GM18508 (cell line): ENCODE data around the gene LACTB.
"Not testable (repeated sequence)": the region's sequence is repeated elsewhere in the genome, so short reads cannot be mapped to it uniquely, and the experiment has no call there.

Source experiments
- ATAC-seq: cut with Tn5 transposase; IDR thresholded peaks from one replicate; pipeline ENCODE4 v1.9.1; 2021; ENCODE audit warnings: moderate number of reproducible peaks; ENCODE audit not compliant: insufficient read depth, unreplicated experiment

LACTB gene

DNA sequence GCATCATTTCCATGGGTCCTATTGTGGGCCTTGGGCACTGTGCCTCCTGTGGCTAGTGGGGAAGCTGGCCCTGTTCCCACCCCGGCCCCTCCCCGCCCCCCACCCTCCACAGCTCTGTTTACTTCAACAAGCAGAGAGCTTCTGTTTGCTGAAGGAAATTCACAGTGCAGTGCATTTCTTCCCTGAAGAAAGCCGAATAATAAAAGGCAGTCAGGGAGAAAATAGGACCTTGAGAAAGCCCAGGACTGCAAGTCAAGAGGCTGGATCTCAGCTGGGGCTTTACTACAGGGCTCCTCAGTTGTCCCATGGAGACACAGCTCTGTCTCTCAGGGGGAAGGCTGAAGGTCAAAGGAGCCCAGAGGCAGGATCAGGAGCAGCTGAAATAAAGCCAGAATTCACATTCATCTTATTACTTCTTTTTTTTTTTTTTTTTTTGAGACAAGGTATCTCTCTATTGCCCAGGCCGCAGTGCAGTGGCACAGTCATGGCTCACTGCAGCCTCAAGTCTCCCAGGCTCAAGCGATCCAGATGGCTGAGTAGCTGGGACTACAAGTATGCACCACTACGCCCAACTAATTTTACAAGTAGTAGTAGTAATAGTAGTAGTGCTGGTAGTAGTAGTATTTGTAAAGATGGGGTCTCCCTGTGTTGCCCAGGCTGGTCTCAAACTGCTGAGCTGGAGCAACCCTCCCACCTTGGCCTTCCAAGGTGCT is 33.0 kb upstream of the LACTB start:
- ATAC-seq: no peak

DNA sequence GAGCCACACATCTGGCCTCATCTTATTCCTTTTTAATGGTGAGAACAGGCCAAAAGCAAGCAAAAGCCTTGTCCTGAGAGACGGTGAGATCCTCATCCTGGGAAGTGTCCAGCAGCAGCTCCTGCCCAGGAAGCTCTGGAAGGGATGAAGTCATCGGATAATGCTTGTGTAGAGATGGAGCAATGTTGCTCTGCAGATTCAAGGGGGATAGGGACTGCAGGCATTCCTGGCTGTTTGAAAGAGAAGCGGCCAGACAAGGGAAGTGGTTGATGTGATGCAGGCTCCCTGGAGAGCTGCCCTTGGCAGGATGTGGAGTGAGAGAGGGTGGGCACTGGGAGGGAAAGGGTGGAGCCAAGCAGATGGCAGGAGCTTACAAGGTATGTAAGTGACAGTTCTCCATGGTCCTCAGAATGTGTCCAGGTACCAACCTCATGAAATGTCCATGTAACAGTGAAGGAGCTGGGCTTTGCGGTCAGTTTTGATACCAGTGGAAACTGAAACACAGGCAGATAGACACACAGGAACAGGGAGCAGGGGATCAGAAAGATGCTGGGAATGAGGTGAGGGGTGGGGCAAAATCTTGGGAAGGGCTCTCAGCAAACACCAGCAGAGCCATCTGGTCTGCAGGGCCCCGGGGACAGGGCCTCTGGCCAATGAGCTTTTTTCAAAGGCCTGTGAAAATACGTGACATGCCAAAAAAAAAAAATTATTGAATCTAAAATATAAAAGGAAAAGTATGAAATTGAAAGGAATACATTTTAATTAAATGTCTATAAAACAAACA is 32.2 kb upstream of the LACTB start:
- no peak for ATAC-seq

DNA sequence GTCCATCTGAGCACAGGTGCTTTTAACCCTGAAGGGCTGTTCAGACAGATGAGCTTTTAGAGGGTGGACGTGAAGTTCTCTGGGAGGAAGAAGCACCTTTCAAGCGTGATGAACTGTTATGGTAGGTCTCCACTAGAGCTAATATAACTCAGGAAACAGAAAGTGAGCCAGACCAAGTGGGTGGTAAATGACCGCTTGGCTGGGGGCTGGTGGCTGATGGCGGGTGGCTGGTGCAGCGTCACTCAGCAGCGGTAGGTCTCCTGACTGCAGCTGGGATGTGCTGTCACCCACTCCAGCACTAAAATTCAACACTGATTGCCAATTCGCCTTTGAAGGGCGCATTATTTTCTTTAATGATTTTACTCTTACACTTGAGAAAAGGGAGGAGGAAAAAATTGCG is 31.2 kb upstream of the LACTB start:
- no peak for ATAC-seq

DNA sequence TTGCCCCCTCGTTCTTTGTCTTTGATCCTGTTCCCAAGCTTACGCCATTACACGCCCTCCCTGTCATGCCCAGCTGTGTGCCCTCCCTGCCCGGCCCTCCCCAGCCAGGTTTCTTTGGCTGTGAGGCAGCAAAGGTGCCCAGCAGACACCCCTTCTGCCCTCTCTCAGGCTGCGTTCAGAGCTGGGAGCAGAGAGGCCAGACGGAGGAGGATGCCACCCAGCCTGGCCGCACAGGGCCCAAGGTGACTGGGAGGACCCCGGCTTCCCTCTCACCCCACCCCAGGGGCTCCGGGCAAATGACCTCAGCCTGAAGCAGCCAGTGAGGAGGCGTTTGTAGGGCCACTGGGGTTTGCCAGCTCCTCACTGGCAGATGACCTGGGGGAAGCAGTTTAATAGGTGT is 30.8 kb upstream of the LACTB start:
- ATAC-seq: no peak

DNA sequence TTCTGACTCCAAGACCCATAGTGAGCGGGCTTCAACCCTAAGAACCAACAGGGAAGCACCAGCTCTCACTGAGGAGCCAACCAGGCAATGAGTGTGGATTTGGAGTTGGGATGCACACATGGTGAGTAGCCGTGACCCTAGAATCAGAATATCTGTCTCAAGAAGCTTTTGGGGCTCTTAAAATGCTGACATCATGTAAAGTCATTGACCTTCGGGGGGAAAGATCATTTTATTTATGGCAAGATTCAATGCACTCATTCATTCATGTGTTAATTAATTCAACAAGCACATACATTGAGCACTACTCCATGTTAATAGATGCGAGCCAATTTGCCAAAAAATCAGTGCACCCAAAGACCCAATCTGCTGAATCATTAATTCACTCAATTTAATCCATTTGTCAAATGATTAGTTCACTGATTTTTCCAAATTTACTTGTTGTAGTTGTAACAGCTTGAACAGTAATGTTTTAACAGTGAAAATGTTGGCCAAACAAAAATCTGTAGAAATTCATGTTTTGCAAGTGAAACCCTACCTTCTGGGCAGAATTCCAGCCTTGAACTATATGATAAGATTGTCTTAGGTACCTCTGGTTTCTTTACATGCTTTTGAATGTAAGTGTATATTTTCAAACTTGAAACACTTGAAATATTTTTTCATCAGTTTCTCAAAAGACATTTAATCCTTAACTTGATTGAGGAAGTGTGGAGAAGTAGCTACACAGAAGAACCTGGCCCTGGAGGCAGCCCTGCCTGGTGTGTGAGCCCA is 29.8 kb upstream of the LACTB start:
- no peak for ATAC-seq

DNA sequence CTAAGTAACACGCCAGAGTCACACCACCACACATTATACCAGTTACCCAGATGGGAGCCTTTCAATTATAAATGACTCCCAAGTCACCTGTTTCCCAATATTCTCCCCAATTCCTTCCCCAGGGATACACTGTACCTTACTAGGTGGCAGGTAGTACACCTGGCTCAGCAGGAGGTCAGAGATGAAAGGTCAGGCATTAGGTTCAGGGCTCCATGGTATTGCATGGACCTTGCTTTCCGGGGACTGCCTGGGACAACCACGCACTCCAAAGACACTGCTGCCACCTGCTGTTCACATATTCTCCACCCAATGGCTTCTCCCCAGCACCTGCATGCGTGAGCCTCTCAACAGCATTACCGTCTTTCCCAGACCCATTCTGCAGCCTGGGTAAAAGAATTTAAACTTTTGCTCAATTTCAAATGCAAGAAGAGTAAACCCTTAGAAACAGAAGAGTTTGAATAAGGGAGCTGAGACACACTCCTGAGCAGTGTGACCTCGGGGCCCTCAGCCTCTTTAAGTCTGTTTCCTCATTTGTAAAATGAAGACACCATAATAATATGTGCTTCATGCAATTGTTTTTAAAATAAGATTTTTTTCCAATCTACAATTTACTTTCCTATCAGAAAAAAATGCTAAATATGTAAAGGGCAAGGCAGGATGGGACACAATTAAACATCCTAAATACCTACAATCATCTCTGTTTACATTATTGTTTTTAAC is 28.0 kb upstream of the LACTB start:
- ATAC-seq: no peak

DNA sequence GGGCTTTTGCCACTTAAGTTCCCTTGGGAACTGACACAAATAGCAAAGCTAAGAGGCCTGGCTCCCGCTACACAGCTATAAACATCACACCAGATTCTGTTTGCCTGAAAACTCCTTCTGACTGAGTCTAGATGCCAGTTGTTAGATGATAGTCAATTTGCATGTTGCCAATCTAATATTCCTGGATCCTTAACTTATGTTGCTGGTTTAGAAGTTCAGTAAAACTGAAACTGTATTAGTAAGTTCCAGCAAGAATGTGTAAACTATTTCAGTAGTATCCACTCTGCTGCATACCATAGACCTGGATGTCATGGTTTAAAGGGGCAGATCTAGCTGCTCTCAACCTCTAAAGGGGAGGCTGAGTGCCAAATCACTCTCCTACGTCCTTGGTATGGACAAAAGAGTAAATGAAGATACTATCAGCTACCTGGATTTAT is 27.1 kb upstream of the LACTB start:
- no peak for ATAC-seq

DNA sequence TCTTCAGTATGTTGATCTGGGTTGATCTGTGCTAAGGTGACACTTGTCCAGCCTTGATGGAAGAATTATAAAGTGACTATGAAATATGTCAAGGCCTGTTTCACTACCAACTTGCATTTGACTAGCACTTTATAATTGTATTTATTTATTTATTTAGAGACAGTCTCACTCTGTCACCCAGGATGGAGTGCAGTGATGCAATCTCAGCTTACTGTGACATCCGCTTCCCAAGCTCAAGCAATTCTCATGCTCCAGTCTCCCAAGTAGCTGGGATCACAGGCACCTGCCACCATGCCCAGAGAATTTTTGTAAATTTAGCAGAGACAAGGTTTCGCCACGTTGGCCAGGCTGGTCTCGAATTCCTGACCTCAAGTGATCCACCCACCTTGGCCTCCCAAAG is 25.5 kb upstream of the LACTB start:
- ATAC-seq: no peak

DNA sequence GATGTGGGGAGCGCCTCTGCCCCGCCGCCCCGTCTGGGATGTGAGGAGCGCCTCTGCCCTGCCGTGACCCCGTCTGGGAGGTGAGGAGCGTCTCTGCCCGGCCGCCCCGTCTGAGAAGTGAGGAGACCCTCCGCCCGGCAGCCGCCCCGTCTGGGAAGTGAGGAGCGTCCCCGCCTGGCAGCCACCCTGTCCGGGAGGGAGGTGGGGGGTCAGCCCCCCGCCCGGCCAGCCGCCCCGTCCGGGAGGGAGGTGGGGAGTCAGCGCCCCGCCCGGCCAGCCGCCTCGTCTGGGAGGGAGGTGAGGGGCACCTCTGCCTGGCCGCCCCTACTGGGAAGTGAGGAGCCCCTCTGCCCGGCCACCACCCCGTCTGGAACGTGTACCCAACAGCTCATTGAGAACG is 22.8 kb upstream of the LACTB start:
- ATAC-seq: not testable (repeated sequence)

DNA sequence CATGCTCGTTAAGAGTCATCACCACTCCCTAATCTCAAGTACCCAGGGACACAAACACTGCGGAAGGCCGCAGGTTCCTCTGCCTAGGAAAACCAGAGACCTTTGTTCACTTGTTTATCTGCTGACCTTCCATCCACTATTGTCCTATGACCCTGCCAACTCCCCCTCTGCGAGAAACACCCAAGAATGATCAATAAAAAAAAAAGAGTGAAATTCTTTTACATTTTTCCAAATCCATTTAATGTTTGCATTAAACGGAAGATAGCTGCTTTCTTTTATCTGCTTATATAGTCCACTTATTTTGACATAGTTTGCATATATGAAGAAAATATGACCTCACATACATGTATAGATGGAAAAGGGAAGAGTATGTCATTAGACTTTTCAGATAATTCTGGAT is 22.1 kb upstream of the LACTB start:
- ATAC-seq: not testable (repeated sequence)

DNA sequence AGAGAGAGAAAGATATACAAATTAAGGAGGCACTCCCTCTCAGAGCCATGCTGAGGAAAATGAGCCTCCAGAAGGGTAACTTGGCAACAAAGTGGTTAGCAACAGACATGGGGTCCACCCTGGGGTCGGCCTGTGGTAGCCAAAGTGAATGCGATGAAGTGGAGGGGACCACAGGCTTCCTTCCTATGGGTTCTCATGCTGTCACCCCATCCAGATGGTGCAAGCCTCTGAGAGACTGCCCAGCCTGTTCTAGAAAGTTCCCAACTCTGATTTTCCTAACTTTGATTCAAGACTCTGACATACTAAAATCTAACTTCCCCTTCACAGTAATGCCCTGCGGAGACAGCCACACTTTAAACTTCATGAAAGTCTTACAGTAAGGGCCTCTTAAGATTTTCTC is 18.2 kb upstream of the LACTB start:
- no peak for ATAC-seq

DNA sequence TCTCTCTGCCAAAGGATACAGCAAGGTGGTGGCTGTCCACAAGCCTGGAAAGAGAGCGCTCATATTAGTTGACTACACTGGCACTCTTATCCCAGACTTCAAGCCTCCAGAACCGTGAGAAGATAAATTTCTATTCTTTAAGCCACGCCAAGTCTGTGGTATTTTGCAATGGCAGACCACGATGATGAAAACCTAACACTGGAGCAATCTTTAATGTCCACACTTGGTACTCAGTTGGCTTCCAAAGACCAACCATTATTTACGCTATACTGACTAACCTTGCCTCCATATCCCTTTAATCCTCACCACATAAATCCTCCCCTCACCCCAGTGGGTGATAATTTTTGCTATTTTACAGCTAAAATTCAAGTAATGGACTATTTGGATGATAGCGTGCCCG is 16.9 kb upstream of the LACTB start:
- ATAC-seq: no peak

DNA sequence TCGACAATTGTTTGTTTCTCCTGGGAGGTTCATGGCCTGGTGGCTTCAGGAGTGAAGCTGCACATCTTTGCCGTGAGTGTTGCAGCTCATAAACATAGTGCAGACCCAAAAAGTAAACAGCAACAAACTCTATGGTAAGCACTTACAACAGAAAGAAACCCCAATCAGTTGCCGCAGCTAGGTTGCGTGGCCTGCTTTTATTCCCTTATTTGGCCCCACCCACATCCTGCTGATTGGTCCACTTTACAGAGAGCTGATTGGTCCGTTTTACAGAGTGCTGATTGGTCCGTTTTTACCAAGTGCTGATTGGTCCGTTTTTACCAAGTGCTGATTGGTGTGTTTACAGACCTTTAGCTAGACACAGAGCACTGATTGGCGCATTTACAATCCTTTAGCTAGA is 16.3 kb upstream of the LACTB start:
- not testable (repeated sequence) for ATAC-seq

DNA sequence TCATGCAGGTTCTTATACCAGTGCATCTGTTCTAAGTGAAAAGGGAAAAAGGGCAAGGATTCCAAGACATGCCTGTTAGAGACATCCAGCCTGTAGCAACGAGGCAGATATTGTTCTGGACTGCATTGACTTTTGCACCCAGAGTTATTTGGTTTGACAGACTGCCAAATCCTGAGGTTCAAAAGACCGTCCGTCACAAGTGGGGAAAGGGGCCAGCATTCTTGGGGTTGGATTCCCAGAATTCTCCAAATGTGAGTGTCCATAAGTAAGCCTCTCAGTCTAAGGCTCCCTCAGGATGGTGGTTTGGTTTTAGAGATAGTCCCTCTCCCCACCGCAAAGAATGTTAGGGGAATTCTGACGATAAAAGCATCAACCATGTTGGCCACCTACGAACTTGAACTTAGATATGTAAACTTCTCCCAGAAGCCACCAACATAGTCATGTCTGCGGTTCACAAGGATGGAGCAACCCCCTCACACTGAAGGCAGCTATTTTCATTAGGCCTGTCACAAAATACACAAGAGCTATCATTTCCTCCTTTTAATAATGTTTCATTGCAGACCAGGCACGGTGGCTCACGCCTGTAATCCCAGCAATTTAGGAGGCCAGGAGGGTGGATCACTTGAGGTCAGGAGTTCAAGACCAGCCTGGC is 13.6 kb upstream of the LACTB start:
- ATAC-seq: no peak

DNA sequence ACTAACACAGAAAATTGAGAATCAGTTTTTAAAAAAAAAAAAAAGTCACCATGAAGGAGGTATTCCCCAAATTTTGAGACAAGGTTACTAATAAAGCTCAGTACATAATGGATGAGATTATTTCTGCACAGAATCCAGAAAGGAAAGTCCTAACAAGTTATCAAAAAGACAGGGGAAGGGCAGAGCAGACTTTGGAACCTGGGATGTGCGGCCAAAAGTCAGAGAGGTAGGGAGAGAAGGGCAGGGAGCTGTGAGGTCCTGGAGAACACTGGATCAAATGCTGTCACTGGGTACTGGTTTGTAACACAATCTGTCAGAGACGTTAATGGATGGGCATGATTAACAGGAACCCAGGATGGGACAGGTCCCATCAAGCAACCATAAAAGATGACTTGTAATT is 12.2 kb upstream of the LACTB start:
- no peak for ATAC-seq

DNA sequence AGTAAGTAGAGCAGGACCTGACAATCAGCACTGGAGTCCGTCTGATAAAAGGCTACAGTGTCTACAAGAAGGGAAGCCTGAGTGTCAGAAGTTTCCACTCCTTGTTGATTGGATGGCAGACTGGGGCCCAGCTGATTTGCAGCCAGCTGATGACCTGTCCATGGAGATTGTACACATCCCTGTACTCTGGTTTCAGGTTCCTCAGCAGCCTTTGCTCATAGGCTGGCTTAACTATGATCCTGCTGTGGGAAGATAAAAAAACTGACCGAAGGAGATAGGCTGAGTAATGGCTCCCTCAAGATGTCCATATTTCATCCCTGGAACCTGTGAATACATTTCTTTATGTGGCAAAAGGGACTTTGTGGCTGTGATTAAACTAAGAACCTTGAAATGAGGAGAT is 11.7 kb upstream of the LACTB start:
- no peak for ATAC-seq

DNA sequence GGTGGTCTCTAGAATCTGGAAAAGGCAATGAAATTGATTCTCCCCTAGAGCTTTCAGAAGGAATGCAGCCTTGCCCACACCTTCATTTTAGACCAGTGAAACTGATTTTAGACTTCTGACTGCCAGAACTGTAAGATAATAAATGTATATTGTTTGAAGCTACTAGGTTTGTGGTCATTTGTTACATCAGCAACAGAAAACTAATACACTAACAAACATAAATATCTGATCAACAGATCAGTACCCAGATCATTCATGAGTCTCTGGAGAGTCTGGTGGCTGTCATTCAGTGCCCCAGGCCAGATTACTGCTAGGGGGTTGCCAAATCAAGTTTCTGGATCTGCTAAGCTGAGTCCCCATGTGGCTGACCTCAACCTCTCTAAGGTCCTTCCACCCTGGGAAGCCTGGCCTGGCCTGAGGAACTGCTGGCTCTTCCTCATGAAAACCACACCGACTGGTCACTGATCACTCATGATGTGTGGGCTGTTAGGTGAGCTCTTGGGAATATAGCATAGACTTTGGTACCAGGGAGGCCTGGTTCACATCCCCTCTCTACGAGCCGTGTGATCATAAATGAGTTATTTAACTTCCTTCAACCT is 11.1 kb upstream of the LACTB start:
- ATAC-seq: no peak

DNA sequence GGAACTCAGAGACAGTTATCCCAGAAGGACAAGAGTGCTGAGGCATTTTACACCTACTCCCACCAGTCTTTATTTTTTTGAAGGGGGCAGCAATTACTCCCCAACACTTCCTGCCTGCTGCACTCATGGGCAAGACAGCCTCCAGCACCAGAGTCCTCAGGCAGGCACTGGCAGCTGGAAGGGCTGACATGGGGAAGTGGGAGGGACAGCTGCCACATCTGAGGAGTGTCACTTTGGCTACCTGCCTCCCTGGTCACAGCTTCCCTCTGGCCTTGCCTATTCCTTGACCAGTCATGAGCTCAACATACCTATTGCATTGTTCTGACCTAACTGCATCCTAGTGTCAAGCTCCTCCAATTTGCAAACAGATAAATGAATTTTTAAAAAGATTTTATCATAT is 10.2 kb upstream of the LACTB start:
- ATAC-seq: no peak

DNA sequence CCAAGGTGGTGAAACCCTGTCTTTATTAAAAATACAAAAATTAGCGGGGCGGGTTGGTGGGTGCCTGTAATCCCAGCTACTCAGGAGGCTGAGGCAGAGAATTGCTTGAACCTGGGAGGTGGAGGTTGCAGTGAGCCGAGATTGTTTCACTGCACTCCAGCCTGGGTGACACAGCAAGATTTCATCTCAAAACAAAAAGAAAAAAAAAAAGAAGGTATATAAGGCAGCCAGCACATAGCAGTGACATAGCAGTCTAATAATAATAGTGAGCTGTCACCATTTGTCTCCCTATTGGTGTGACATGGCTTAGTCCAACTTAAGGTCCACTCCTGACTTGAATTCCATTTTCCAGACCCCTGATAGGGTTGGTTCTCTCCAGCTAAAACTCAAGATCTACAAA is 8.8 kb upstream of the LACTB start:
- ATAC-seq: no peak

DNA sequence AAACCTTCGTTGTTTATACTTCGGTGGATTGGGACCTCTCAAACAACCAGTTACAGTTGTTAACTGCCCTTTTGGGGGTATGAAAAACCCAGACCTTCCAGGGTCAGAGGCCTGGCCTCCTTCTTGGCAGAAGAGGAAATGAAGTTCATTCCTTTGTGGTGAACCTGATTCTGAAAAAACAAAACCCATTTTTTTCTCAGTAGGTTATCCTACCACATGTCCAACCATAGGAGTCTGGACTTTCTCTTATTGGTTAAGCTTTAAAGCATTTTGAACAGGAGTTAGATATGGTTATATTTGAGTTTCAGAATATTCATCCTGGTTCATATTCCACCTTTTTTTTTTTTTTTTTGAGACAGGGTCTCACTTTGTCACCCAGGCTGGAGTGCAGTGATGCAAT is 7.2 kb upstream of the LACTB start:
- no peak for ATAC-seq
